Measurements from ENCODE around the gene C1QA.
A peak's percentile ranks its signal among the peaks of the same experiment; 100 is the strongest.

The C1QA gene

GRCh38 chr1:22637907-22638445 is 1.5 kb downstream of the C1QA start:
- DNase-seq (ENCODE audit: low read depth) = no peak
- no peak overlapping the region for H3K4me3 ChIP-seq (ENCODE audit: low read depth, low read length)

- no peak for DNase-seq (ENCODE audit: low read depth)
- no peak overlapping the region for H3K4me3 ChIP-seq (ENCODE audit: low read depth, low read length)
These were observed 2.2 kb downstream of the C1QA start for GRCh38 chr1:22638476-22639234.

GRCh38 chr1:22639286-22639685 is 2.9 kb downstream of the C1QA start:
- DNase-seq (ENCODE audit: low read depth) = peak; percentile 5

GRCh38 chr1:22641247-22641646 is 4.8 kb downstream of the C1QA start:
- no peak for DNase-seq (ENCODE audit: low read depth)

More at GRCh38 chr1:22639286-22639685, 2.9 kb downstream of the C1QA start:
- no peak overlapping the region for H3K4me3 ChIP-seq (ENCODE audit: low read depth, low read length)

GRCh38 chr1:22641906-22642636 is 5.6 kb downstream of the C1QA start:
- no peak overlapping the region for H3K4me3 ChIP-seq (ENCODE audit: low read depth, low read length)
- DNase-seq (ENCODE audit: low read depth) = no peak

More at GRCh38 chr1:22641247-22641646, 4.8 kb downstream of the C1QA start:
- no peak overlapping the region for H3K4me3 ChIP-seq (ENCODE audit: low read depth, low read length)

- H3K4me3 ChIP-seq (ENCODE audit: low read depth, low read length) = no peak within 1 kb of the TSS
- DNase-seq (ENCODE audit: low read depth) = no peak
These were observed 7.0 kb downstream of the C1QA start, which contains the start of gene C1QC for GRCh38 chr1:22643381-22643780. Gene C1QC (plus strand): TSS chr1:22643633. CDS start chr1:22644024, 391 bp downstream.

- no peak for DNase-seq (ENCODE audit: low read depth)
- no peak overlapping the region for H3K4me3 ChIP-seq (ENCODE audit: low read depth, low read length)
These were observed 7.5 kb downstream of the C1QA start for GRCh38 chr1:22643928-22644327.

GRCh38 chr1:22645931-22646330 is 9.5 kb downstream of the C1QA start:
- no peak for DNase-seq (ENCODE audit: low read depth)
- no peak overlapping the region for H3K4me3 ChIP-seq (ENCODE audit: low read depth, low read length)

GRCh38 chr1:22646384-22646783 is 10.0 kb downstream of the C1QA start:
- DNase-seq (ENCODE audit: low read depth) = no peak

GRCh38 chr1:22650089-22650693 is 13.8 kb downstream of the C1QA start:
- no peak for DNase-seq (ENCODE audit: low read depth)
- no peak overlapping the region for H3K4me3 ChIP-seq (ENCODE audit: low read depth, low read length)

More at GRCh38 chr1:22646384-22646783, 10.0 kb downstream of the C1QA start:
- H3K4me3 ChIP-seq (ENCODE audit: low read depth, low read length) = no peak overlapping the region

- H3K4me3 ChIP-seq (ENCODE audit: low read depth, low read length) = no peak overlapping the region
- no peak for DNase-seq (ENCODE audit: low read depth)
These were observed 15.8 kb downstream of the C1QA start for GRCh38 chr1:22651941-22652856.

- H3K4me3 ChIP-seq (ENCODE audit: low read depth, low read length) = no peak within 1 kb of the TSS
- DNase-seq (ENCODE audit: low read depth) = no peak
These were observed 16.5 kb downstream of the C1QA start, which contains the start of gene C1QB for GRCh38 chr1:22652881-22653316. Gene C1QB (plus strand): TSS chr1:22653236. CDS start chr1:22659463, 6,227 bp downstream.

GRCh38 chr1:22654692-22655091 is 18.3 kb downstream of the C1QA start:
- no peak for DNase-seq (ENCODE audit: low read depth)

GRCh38 chr1:22658385-22659163 is 22.1 kb downstream of the C1QA start:
- DNase-seq (ENCODE audit: low read depth) = no peak
- H3K4me3 ChIP-seq (ENCODE audit: low read depth, low read length) = no peak overlapping the region

More at GRCh38 chr1:22654692-22655091, 18.3 kb downstream of the C1QA start:
- no peak overlapping the region for H3K4me3 ChIP-seq (ENCODE audit: low read depth, low read length)

- no peak for DNase-seq (ENCODE audit: low read depth)
- no peak overlapping the region for H3K4me3 ChIP-seq (ENCODE audit: low read depth, low read length)
These were observed 24.4 kb downstream of the C1QA start for GRCh38 chr1:22660716-22661241.

GRCh38 chr1:22661880-22662279 is 25.5 kb downstream of the C1QA start:
- no peak for DNase-seq (ENCODE audit: low read depth)
- H3K4me3 ChIP-seq (ENCODE audit: low read depth, low read length) = no peak overlapping the region

- no peak for DNase-seq (ENCODE audit: low read depth)
- H3K4me3 ChIP-seq (ENCODE audit: low read depth, low read length) = no peak overlapping the region
These were observed 25.9 kb downstream of the C1QA start for GRCh38 chr1:22662318-22662717.

- no peak for DNase-seq (ENCODE audit: low read depth)
- H3K4me3 ChIP-seq (ENCODE audit: low read depth, low read length) = no peak overlapping the region
These were observed 26.6 kb downstream of the C1QA start for GRCh38 chr1:22662986-22663408.
